ENCODE results near the gene TM9SF3. TPM values are rescaled to one million over a fixed set of nuclear protein-coding genes. Genes with fewer than 3 reads are reported as not detected.

The TM9SF3 gene
- total RNA-seq, 1 donor from 2014 or later: 76.1 TPM

- peak; percentile 20 for DNase-seq (ENCODE audit: low spot score)
- intact Hi-C loops (cut with DNase I): no loop called here
These were observed 91.3 kb downstream of the TM9SF3 start for GRCh38 chr10:96495544-96495943.

GRCh38 chr10:96494694-96495093 is 92.1 kb downstream of the TM9SF3 start:
- intact Hi-C loops (cut with DNase I): no loop called here

GRCh38 chr10:96493871-96494525 is 92.8 kb downstream of the TM9SF3 start:
- DNase-seq (ENCODE audit: low spot score): peak; percentile 61
- intact Hi-C loops (cut with DNase I): no loop called here

More at GRCh38 chr10:96494694-96495093, 92.1 kb downstream of the TM9SF3 start:
- DNase-seq (ENCODE audit: low spot score): peak; percentile 19

GRCh38 chr10:96493254-96493653 is 93.6 kb downstream of the TM9SF3 start:
- DNase-seq (ENCODE audit: low spot score): peak; percentile 74
- intact Hi-C loops (cut with DNase I): no loop called here

- DNase-seq (ENCODE audit: low spot score): peak; percentile 39
- intact Hi-C loops (cut with DNase I): no loop called here
These were observed 95.5 kb downstream of the TM9SF3 start for GRCh38 chr10:96491303-96491702.

- intact Hi-C loops (cut with DNase I): no loop called here
- DNase-seq (ENCODE audit: low spot score): peak; percentile 50
These were observed 98.5 kb downstream of the TM9SF3 start for GRCh38 chr10:96488161-96488935.

GRCh38 chr10:96482815-96483588 is 103.8 kb downstream of the TM9SF3 start:
- intact Hi-C loops (cut with DNase I): no loop called here
- peak; percentile 44 for DNase-seq (ENCODE audit: low spot score)

GRCh38 chr10:96478355-96478754 is 108.5 kb downstream of the TM9SF3 start:
- intact Hi-C loops (cut with DNase I): no loop called here
- no peak for DNase-seq (ENCODE audit: low spot score)

- intact Hi-C loops (cut with DNase I): no loop called here
- peak; percentile 7 for DNase-seq (ENCODE audit: low spot score)
These were observed 112.9 kb downstream of the TM9SF3 start for GRCh38 chr10:96473866-96474265.

- intact Hi-C loops (cut with DNase I): no loop called here
- peak; percentile 74 for DNase-seq (ENCODE audit: low spot score)
These were observed 116.6 kb downstream of the TM9SF3 start for GRCh38 chr10:96470116-96470743.

- intact Hi-C loops (cut with DNase I): no loop called here
These were observed 118.0 kb downstream of the TM9SF3 start for GRCh38 chr10:96468845-96469244.

More at GRCh38 chr10:96468845-96469244, 118.0 kb downstream of the TM9SF3 start:
- peak; percentile 53 for DNase-seq (ENCODE audit: low spot score)

Other genes starting within 250 kb of the TM9SF3 start
- not detected for gene OPALIN, start 228.0 kb downstream of the TM9SF3 start, total RNA-seq
- gene TLL2, start 73.1 kb downstream of the TM9SF3 start, total RNA-seq: 3.8 TPM
- 2.8 TPM for gene PIK3AP1, start 133.5 kb upstream of the TM9SF3 start, total RNA-seq
- gene LCOR, start 245.3 kb upstream of the TM9SF3 start, total RNA-seq: 21.0 TPM

Measured in cardiac septum (tissue), 1 donor.